Heart left ventricle (tissue), 13 donors: ENCODE data around the gene GREB1.

Source experiments
- POLR2A ChIP-seq, 2 donors: fragments of 450-650 bp; IDR thresholded peaks; one replicate each; pipeline ENCODE4 v1.6.1; 2017; ENCODE audit warnings: antibody characterized with exemption in 2 of 2, mild to moderate bottlenecking in 2 of 2, moderate library complexity in 2 of 2
- TF ChIP-seq, protein P1 (sequence below), 12 donors: fragments of 200-600 bp; sonication (generic) in 4 of 12; IDR thresholded peaks; one replicate each; pipeline versions ENCODE4 v1.5.0 to v1.8.0; 2018 to 2022; ENCODE audit warnings: antibody characterized with exemption in 12 of 12, mild to moderate bottlenecking in 5 of 12
- donor health status: ischemic (EF 13 %, LVEDD 7.1; RV severe dilation, severe dysfunction).
- donor health status: DM: no; HTN: yes; CAD: no.
- donor health status: DM: no; HTN: no; CAD: no.
- donor health status: ischemic (EF 25% LVEDD 6.9; RV normal size, moderate dysfunction).
- donor health status: ischemic (EF 25% LVEDD 5.7; RV mildly dilated, moderate dysfunction).
- donor health status: ischemic (EF 35%, LVEDD 5.7; RV mildly dilated, moderate dysfunction).
- donor health status: nonischemic (EF 11% LVEDD 7.7; RV severe dilation, severe dysfunction).
- donor health status: DM: yes; HTN: yes; CAD: no.
- donor health status: PGD.
- donor health status: ischemic (EF 29% LVEDD 5.4; RV normal size, mild dysfunction).
- donor health status: nonischemic (EF 23%, LVEDD 6.1; RV moderate dilation, normal function).

DNA sequence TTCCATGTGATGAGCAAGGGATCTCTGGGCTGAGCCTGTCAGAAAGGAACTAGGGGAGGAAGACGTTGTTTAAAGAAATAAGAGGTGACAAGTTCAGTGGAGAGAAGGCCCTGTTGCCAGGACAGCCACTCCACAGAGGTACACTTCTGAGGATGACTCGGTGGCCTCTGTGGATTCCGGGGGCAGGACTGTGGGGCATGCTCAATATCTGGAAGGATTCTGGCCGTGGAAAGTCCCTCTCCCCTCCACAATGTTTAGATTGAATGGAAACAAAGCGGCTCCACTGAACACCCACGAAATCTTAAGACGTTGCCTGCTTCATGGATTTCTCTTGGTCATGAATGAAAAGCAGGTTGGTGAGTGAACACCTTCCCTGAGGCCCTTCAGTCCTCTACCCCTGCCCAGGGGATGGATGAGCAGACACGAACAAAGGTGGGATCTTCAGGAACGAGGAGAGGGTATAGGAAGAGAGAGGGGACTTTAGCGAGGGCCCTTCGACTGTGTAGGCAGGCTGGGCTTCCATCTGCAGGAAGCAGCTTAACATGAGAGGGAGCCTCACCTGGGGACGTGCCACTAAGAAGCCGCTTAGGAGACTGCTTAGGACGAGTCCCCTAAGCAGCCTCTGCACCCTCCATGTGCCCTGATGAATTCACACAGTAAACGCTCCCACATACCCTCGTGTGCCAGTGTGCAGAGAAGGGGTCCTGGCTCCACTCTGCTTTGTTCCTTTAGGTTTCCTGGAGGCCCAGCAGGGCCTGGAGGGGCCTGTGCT is 134.2 kb downstream of the GREB1 start:
- TF ChIP-seq, protein P1, sequence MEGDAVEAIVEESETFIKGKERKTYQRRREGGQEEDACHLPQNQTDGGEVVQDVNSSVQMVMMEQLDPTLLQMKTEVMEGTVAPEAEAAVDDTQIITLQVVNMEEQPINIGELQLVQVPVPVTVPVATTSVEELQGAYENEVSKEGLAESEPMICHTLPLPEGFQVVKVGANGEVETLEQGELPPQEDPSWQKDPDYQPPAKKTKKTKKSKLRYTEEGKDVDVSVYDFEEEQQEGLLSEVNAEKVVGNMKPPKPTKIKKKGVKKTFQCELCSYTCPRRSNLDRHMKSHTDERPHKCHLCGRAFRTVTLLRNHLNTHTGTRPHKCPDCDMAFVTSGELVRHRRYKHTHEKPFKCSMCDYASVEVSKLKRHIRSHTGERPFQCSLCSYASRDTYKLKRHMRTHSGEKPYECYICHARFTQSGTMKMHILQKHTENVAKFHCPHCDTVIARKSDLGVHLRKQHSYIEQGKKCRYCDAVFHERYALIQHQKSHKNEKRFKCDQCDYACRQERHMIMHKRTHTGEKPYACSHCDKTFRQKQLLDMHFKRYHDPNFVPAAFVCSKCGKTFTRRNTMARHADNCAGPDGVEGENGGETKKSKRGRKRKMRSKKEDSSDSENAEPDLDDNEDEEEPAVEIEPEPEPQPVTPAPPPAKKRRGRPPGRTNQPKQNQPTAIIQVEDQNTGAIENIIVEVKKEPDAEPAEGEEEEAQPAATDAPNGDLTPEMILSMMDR (IDR thresholded peaks at IDR 0.05) = no peak
- no peak for TF ChIP-seq POLR2A (IDR thresholded peaks at IDR 0.05)
